ENCODE measurements around the gene RSPO1.
A peak's percentile ranks its signal among the peaks of the same experiment; 100 is the strongest.

The RSPO1 gene

GRCh38 chr1:37677143-37677439 is 42.4 kb upstream of the RSPO1 start:
- TF ChIP-seq, protein P1, sequence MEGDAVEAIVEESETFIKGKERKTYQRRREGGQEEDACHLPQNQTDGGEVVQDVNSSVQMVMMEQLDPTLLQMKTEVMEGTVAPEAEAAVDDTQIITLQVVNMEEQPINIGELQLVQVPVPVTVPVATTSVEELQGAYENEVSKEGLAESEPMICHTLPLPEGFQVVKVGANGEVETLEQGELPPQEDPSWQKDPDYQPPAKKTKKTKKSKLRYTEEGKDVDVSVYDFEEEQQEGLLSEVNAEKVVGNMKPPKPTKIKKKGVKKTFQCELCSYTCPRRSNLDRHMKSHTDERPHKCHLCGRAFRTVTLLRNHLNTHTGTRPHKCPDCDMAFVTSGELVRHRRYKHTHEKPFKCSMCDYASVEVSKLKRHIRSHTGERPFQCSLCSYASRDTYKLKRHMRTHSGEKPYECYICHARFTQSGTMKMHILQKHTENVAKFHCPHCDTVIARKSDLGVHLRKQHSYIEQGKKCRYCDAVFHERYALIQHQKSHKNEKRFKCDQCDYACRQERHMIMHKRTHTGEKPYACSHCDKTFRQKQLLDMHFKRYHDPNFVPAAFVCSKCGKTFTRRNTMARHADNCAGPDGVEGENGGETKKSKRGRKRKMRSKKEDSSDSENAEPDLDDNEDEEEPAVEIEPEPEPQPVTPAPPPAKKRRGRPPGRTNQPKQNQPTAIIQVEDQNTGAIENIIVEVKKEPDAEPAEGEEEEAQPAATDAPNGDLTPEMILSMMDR (IDR thresholded peaks at IDR 0.05), result no peak
- no peak overlapping the region for H3K27ac ChIP-seq
- no peaks in the 10 kb centered on the region for H3K9me3 ChIP-seq
- no peak overlapping the region for H3K4me3 ChIP-seq
- H3K4me1 ChIP-seq, result peaks cover 0 to 16% (median 7%) of the 10 kb centered on the region in 4 donors
- intact Hi-C loops (cut with DNase I; ENCODE audit: low total_unique reads), result no loop called here
- H3K27me3 ChIP-seq, result no peaks in the 10 kb centered on the region
- H3K36me3 ChIP-seq, result no peaks in the 10 kb centered on the region
- peak in 1 of 2 donors; percentile 5 for DNase-seq

DNA sequence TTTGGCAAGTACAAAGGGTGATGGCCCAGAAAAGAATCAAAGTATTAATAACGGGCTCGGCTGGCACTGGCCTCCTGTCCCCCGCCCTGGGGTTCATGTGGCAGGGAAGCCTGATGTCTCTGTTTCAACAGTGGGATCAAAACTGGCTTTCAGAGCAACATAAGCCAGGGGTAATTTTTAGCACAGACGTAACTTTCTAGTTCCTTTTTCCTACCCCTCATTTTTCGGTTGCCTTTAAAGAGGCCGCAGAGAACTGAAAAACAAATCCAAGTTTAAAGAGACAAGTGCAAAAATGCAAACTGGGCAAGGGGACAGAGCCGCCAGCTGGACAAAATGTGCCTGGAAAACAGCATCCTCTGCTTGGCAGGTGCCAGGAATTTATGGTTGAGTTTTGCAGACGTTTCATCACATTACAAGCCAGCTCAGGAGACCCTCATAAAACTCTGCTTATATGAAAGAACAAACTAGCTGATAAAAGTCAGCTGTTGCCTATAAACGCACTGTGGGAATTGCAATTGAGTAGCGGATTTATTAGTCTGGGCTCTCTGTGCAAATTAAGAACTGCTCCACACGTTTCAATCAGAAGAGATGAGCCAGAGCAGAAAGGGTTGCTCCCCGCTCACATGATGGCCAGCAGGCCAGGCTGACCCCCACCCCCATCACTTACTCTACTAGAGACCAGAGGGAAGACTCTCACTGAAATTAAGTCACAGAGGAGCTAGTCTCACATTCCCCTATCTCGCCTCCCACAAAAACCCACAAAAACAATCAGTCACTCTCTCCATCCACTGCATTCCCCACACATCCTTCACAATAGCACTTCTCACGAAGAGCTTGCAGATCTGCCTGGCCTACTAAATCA is 41.8 kb upstream of the RSPO1 start:
- Histone ChIP-seq H3K27ac (peak overlapping the region; percentile 35 to 58), H3K4me1 (peaks cover 0 to 16% (median 7%) of the 10 kb centered on the region in 4 donors), H3K4me3 (peak overlapping the region in 1 of 2 donors; percentile 8), H3K36me3 (no peaks in the 10 kb centered on the region), H3K27me3 (peaks cover 0 to 2% of the 10 kb centered on the region in 2 donors), H3K9me3 (no peaks in the 10 kb centered on the region)
- peak in 1 of 2 donors; percentile 33 for DNase-seq
- intact Hi-C loops (cut with DNase I; ENCODE audit: low total_unique reads), result no loop called here
- TF ChIP-seq, protein P1 (IDR thresholded peaks at IDR 0.05), result no peak

GRCh38 chr1:37673920-37674319 is 39.2 kb upstream of the RSPO1 start:
- intact Hi-C loops (cut with DNase I; ENCODE audit: low total_unique reads), result no loop called here
- Histone ChIP-seq H3K4me1 (peaks cover 0 to 16% (median 7%) of the 10 kb centered on the region in 4 donors), H3K27me3 (peaks cover 0 to 19% of the 10 kb centered on the region in 2 donors), H3K27ac (no peak overlapping the region), H3K9me3 (no peaks in the 10 kb centered on the region), H3K4me3 (no peak overlapping the region), H3K36me3 (no peaks in the 10 kb centered on the region)
- TF ChIP-seq, protein P1 (IDR thresholded peaks at IDR 0.05), result no peak
- no peak for DNase-seq

DNA sequence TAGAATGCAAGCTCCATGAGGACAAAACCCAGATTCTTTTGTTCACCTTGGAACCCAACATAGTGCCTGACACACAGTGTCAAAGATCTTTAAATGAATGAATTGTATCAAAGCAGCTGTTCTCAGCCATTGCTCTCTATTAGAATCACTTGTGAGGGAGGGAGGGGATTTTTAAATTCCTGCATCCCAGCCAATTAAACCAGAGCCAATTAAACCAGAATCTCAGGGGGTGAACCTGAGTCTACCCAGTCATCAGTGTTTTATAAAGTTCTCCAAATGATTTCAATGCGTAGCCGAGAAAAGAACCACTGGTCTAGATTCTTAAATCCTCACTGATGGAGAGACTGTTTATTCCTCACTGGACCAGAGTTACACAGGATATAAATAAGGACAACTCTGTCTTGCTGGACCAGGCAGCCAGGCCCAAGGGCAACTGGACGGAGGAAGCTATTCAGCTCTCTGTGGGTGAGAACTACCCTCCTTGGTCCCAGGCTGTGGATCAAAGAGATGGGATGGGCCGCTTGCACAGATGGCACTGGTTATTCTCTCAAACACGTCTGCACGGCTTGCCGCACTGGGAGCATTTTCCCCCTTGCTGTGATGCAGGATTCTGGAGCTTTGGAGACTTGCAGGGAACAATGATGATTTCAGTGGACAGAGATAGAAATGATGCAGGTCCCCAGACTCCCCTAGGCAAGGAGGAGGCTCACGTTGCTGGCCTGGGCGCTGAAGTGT is 37.6 kb upstream of the RSPO1 start:
- Histone ChIP-seq H3K27ac (no peak overlapping the region), H3K4me1 (peaks cover 0 to 16% (median 7%) of the 10 kb centered on the region in 4 donors), H3K36me3 (no peaks in the 10 kb centered on the region), H3K27me3 (peaks cover 0 to 23% of the 10 kb centered on the region in 2 donors), H3K9me3 (no peaks in the 10 kb centered on the region), H3K4me3 (no peak overlapping the region)
- intact Hi-C loops (cut with DNase I; ENCODE audit: low total_unique reads), result no loop called here
- no peak for DNase-seq
- TF ChIP-seq, protein P1 (IDR thresholded peaks at IDR 0.05), result no peak

DNA sequence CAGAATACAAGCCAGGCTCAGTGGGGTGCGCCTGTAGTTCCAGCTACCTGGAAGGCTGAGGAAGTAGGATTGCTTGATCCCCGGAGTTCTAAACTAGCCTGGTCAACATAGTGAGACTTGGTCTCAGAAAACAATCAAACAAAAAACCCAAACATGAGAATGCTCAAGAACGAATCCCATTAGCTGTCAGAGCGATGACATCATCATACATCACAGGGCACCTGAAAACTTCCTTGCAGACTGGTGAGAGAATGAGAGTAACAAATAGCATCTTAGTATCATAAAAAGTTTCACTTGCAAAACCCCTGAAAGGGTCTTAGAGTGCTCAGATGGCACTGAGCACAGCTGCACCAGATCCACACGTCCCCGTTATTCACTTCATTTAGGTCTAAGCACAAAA is 36.6 kb upstream of the RSPO1 start:
- Histone ChIP-seq H3K4me1 (peaks cover 0 to 11% (median 6%) of the 10 kb centered on the region in 4 donors), H3K36me3 (no peaks in the 10 kb centered on the region), H3K4me3 (no peak overlapping the region), H3K27me3 (peaks cover 0 to 25% of the 10 kb centered on the region in 2 donors), H3K9me3 (no peaks in the 10 kb centered on the region), H3K27ac (no peak overlapping the region)
- no peak for DNase-seq
- TF ChIP-seq, protein P1 (IDR thresholded peaks at IDR 0.05), result no peak
- intact Hi-C loops (cut with DNase I; ENCODE audit: low total_unique reads), result no loop called here
